Measurements from ENCODE around the gene RBM27. TPM values are rescaled to one million over a fixed set of nuclear protein-coding genes. Genes with fewer than 3 reads are reported as not detected.
"Not testable (repeated sequence)": the region's sequence is repeated elsewhere in the genome, so short reads cannot be mapped to it uniquely, and the experiment has no call there.

Gene RBM27
- total RNA-seq, 1 donor from 2014 or later = 32.0 TPM

DNA sequence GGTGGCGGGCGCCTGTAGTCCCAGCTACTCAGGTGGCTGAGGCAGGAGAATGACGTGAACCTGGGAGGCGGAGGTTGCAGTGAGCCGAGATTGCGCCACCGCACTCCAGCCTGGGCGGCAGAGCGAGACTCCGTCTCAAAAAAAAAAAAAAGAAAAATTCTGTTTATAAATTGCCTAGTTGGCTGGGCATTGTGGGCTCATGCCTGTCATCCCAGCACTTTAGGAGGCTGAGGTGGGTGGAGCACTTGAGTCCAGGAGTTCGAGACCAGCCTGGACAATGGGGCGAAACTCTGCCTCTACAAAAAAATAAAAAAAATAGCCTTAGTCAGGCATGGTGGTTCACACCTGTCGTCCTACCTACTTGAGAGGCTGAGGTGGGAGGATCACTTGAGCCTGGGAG is 7.4 kb downstream of the RBM27 start:
- H3K27me3 Mint-ChIP-seq (ENCODE audit: low read depth); DNase-seq (ENCODE audit: low spot score); H3K4me3 Mint-ChIP-seq (ENCODE audit: low read depth); H3K9me3 Mint-ChIP-seq; H3K27ac Mint-ChIP-seq: not testable (repeated sequence)
- Mint-ChIP-seq H3K4me1 (ENCODE audit: low read depth) (peaks cover 22% of the 10 kb centered on the region), H3K36me3 (ENCODE audit: low read depth) (peaks cover 25% of the 10 kb centered on the region)
- intact Hi-C loops (cut with micrococcal nuclease) = loop anchor here (5.0 kb wide), 1 partner anchor 39 kb away; no protein-coding TSS in a partner anchor

GRCh38 chr5:146213210-146213826 is 9.9 kb downstream of the RBM27 start:
- peaks cover 24% of the 10 kb centered on the region for H3K36me3 Mint-ChIP-seq (ENCODE audit: low read depth)
- H3K4me1 Mint-ChIP-seq (ENCODE audit: low read depth) = peaks cover 28% of the 10 kb centered on the region
- no peak overlapping the region for H3K27ac Mint-ChIP-seq
- H3K27me3 Mint-ChIP-seq (ENCODE audit: low read depth) = no peaks in the 10 kb centered on the region
- no peak overlapping the region for H3K4me3 Mint-ChIP-seq (ENCODE audit: low read depth)
- no peaks in the 10 kb centered on the region for H3K9me3 Mint-ChIP-seq
- no peak for DNase-seq (ENCODE audit: low spot score)
- intact Hi-C loops (cut with micrococcal nuclease) = loop anchor here (5.0 kb wide), 1 partner anchor 41 kb away; no protein-coding TSS in a partner anchor

DNA sequence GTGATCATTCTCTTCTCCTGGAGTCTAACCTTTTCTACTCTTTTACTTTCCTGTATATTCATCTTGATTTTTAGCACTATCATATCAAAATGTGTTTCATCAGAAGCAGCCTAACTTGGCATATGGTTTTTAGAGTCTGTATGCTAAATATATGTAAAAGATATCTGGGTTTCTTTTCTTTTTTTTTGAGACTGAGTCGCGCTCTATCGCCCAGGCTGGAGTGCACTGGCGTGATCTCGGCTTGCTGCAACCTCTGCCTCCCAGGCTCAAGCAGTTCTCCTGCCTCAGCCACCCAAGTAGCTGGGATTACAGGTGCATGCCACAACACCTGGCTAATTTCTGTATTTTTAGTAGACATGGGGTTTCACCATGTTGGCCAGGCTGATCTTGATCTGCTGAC is 11.5 kb downstream of the RBM27 start:
- DNase-seq (ENCODE audit: low spot score); H3K9me3 Mint-ChIP-seq; H3K27me3 Mint-ChIP-seq (ENCODE audit: low read depth); H3K27ac Mint-ChIP-seq; H3K4me3 Mint-ChIP-seq (ENCODE audit: low read depth): not testable (repeated sequence)
- peaks cover 34% of the 10 kb centered on the region for H3K36me3 Mint-ChIP-seq (ENCODE audit: low read depth)
- H3K4me1 Mint-ChIP-seq (ENCODE audit: low read depth) = peaks cover 20% of the 10 kb centered on the region
- intact Hi-C loops (cut with micrococcal nuclease) = loop anchor here (5.0 kb wide), 2 partner anchors 33 to 43 kb away; partner anchors contain the start of gene LARS1

- Mint-ChIP-seq H3K4me1 (ENCODE audit: low read depth) (peaks cover 23% of the 10 kb centered on the region), H3K9me3 (no peaks in the 10 kb centered on the region), H3K4me3 (ENCODE audit: low read depth) (no peak overlapping the region), H3K36me3 (ENCODE audit: low read depth) (peaks cover 34% of the 10 kb centered on the region), H3K27me3 (ENCODE audit: low read depth) (no peaks in the 10 kb centered on the region), H3K27ac (no peak overlapping the region)
- DNase-seq (ENCODE audit: low spot score) = no peak
- intact Hi-C loops (cut with micrococcal nuclease) = loop anchor here (5.0 kb wide), 1 partner anchor 36 kb away; the partner anchor contains the start of gene LARS1
Observed at GRCh38 chr5:146218168-146218567, 14.8 kb downstream of the RBM27 start.

DNA sequence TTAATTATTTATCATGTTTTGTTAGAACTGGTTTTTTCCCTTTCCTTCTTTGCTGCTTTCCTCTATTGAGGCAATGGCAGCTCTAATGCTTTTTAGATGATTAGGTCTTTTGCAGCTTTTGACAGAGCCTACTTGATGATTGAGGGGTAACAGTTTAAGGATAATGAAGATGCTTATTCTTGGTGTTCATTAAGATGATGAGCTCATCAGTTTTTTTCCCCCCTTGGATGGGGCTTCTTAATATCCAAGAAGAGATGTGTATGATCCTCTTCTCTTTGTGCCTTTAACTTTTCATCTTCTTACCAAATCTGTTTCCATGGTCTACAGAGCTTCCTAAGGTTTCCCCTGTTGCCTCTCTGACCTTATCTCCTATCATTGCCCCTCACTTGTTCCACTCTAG is 15.8 kb downstream of the RBM27 start:
- Mint-ChIP-seq H3K4me3 (ENCODE audit: low read depth) (no peak overlapping the region), H3K4me1 (ENCODE audit: low read depth) (peaks cover 19% of the 10 kb centered on the region), H3K27ac (no peak overlapping the region), H3K27me3 (ENCODE audit: low read depth) (no peaks in the 10 kb centered on the region), H3K36me3 (ENCODE audit: low read depth) (peaks cover 35% of the 10 kb centered on the region), H3K9me3 (no peaks in the 10 kb centered on the region)
- intact Hi-C loops (cut with micrococcal nuclease) = loop anchor here (5.0 kb wide), 1 partner anchor 37 kb away; the partner anchor contains the start of gene LARS1
- no peak for DNase-seq (ENCODE audit: low spot score)

GRCh38 chr5:146221234-146221633 is 17.8 kb downstream of the RBM27 start:
- Mint-ChIP-seq H3K36me3 (ENCODE audit: low read depth) (peaks cover 38% of the 10 kb centered on the region), H3K27ac (no peak overlapping the region), H3K27me3 (ENCODE audit: low read depth) (no peaks in the 10 kb centered on the region), H3K4me1 (ENCODE audit: low read depth) (peaks cover 17% of the 10 kb centered on the region), H3K4me3 (ENCODE audit: low read depth) (no peak overlapping the region), H3K9me3 (no peaks in the 10 kb centered on the region)
- intact Hi-C loops (cut with micrococcal nuclease) = no loop called here
- no peak for DNase-seq (ENCODE audit: low spot score)

DNA sequence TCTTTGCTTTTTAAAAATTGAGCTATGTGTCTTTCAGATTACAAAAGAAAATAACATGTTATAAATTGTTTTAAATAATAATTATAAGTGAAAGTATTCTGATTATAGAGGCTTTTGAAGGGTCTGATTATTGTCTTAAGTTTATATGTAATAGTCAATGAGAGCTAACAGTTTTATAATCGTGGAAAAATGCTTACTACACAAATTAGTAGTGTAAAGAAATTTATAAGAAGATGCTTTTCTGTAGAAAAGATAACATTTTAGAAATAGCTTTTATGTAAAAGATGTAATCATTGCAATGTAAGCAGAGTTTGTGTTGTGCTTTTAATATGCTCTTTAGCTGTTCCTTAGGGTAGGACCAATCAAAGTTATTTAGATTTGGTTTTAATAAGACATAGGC is 18.6 kb downstream of the RBM27 start:
- peaks cover 40% of the 10 kb centered on the region for H3K36me3 Mint-ChIP-seq (ENCODE audit: low read depth)
- no peaks in the 10 kb centered on the region for H3K27me3 Mint-ChIP-seq (ENCODE audit: low read depth)
- H3K4me3 Mint-ChIP-seq (ENCODE audit: low read depth) = no peak overlapping the region
- intact Hi-C loops (cut with micrococcal nuclease) = no loop called here
- DNase-seq (ENCODE audit: low spot score) = no peak
- no peak overlapping the region for H3K27ac Mint-ChIP-seq
- H3K9me3 Mint-ChIP-seq = no peaks in the 10 kb centered on the region
- H3K4me1 Mint-ChIP-seq (ENCODE audit: low read depth) = peaks cover 17% of the 10 kb centered on the region

GRCh38 chr5:146223179-146223578 is 19.8 kb downstream of the RBM27 start:
- intact Hi-C loops (cut with micrococcal nuclease) = loop anchor here (1.0 kb wide), 1 partner anchor 17 kb away; no protein-coding TSS in a partner anchor
- peaks cover 45% of the 10 kb centered on the region for H3K36me3 Mint-ChIP-seq (ENCODE audit: low read depth)
- H3K27ac Mint-ChIP-seq = no peak overlapping the region
- DNase-seq (ENCODE audit: low spot score) = no peak
- no peaks in the 10 kb centered on the region for H3K9me3 Mint-ChIP-seq
- H3K4me3 Mint-ChIP-seq (ENCODE audit: low read depth) = no peak overlapping the region
- H3K27me3 Mint-ChIP-seq (ENCODE audit: low read depth) = no peaks in the 10 kb centered on the region
- peaks cover 10% of the 10 kb centered on the region for H3K4me1 Mint-ChIP-seq (ENCODE audit: low read depth)

GRCh38 chr5:146229222-146229621 is 25.8 kb downstream of the RBM27 start:
- Mint-ChIP-seq H3K4me1 (ENCODE audit: low read depth) (no peaks in the 10 kb centered on the region), H3K9me3 (no peaks in the 10 kb centered on the region), H3K4me3 (ENCODE audit: low read depth) (no peak overlapping the region), H3K27ac (no peak overlapping the region), H3K36me3 (ENCODE audit: low read depth) (peaks cover 65% of the 10 kb centered on the region), H3K27me3 (ENCODE audit: low read depth) (no peaks in the 10 kb centered on the region)
- DNase-seq (ENCODE audit: low spot score) = no peak
- intact Hi-C loops (cut with micrococcal nuclease) = no loop called here

DNA sequence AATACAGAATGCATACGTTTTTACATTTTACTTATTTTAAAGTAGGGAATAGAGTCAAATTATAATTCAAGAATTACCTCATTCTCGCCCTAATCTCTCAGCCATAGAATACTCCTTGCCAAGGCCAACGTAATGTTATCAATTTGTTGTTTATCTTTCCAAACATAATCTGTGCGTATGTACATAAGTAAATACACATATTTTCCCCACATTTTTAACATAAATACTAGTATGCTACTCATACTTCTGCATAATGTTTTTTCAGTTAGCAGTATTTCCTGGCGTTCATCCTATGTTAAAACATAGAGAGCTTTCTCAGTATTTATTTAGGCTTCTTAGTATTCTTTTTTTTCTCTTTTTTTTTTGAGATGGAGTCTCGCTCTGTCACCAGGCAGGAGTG is 28.8 kb downstream of the RBM27 start:
- Mint-ChIP-seq H3K36me3 (ENCODE audit: low read depth) (peaks cover 65% of the 10 kb centered on the region), H3K9me3 (no peaks in the 10 kb centered on the region), H3K4me3 (ENCODE audit: low read depth) (no peak overlapping the region), H3K27ac (no peak overlapping the region), H3K4me1 (ENCODE audit: low read depth) (no peaks in the 10 kb centered on the region), H3K27me3 (ENCODE audit: low read depth) (no peaks in the 10 kb centered on the region)
- intact Hi-C loops (cut with micrococcal nuclease) = no loop called here
- no peak for DNase-seq (ENCODE audit: low spot score)

DNA sequence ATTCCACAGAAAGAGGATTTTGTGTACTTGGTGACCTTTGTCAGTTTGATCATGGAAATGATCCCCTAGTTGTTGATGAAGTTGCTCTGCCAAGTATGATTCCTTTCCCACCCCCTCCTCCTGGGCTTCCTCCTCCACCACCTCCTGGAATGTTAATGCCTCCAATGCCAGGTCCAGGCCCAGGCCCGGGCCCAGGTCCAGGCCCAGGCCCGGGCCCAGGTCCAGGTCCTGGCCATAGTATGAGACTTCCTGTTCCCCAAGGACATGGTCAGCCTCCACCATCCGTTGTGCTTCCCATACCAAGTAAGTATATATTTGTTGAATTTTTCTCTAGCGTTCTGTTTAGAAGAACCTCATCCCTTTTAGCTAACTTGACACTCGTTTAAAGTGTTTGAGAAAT is 30.0 kb downstream of the RBM27 start:
- no peak for DNase-seq (ENCODE audit: low spot score)
- H3K4me3 Mint-ChIP-seq (ENCODE audit: low read depth) = no peak overlapping the region
- H3K27me3 Mint-ChIP-seq (ENCODE audit: low read depth) = no peaks in the 10 kb centered on the region
- peaks cover 70% of the 10 kb centered on the region for H3K36me3 Mint-ChIP-seq (ENCODE audit: low read depth)
- no peaks in the 10 kb centered on the region for H3K9me3 Mint-ChIP-seq
- H3K4me1 Mint-ChIP-seq (ENCODE audit: low read depth) = peaks cover 2% of the 10 kb centered on the region
- intact Hi-C loops (cut with micrococcal nuclease) = no loop called here
- no peak overlapping the region for H3K27ac Mint-ChIP-seq

GRCh38 chr5:146238973-146239372 is 35.6 kb downstream of the RBM27 start:
- peaks cover 49% of the 10 kb centered on the region for H3K36me3 Mint-ChIP-seq (ENCODE audit: low read depth)
- DNase-seq (ENCODE audit: low spot score) = no peak
- no peak overlapping the region for H3K4me3 Mint-ChIP-seq (ENCODE audit: low read depth)
- peaks cover 8% of the 10 kb centered on the region for H3K4me1 Mint-ChIP-seq (ENCODE audit: low read depth)
- intact Hi-C loops (cut with micrococcal nuclease) = loop anchor here (2.0 kb wide), 1 partner anchor 32 kb away; no protein-coding TSS in a partner anchor
- H3K27ac Mint-ChIP-seq = peak overlapping the region; percentile 18
- no peaks in the 10 kb centered on the region for H3K9me3 Mint-ChIP-seq
- H3K27me3 Mint-ChIP-seq (ENCODE audit: low read depth) = no peaks in the 10 kb centered on the region

DNA sequence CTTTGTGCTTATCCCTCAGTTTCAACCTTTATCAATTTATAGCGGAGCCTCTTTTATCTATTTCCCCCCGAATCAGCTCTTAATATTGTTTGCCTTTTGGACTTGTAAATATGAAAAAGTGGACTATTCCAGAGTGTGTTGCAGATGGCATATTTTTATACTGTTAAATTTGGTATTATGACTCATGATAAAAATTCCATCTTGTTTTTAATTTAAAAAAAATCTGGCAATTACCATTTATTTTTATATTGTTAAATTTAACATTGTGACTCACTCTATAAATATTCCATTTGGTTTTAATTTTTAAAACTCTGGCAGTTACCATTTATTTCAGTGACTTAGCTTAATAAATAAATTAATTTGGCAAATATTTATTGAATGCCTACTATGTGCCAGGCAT is 37.5 kb downstream of the RBM27 start:
- H3K4me1 Mint-ChIP-seq (ENCODE audit: low read depth) = peaks cover 11% of the 10 kb centered on the region
- no peak for DNase-seq (ENCODE audit: low spot score)
- no peak overlapping the region for H3K4me3 Mint-ChIP-seq (ENCODE audit: low read depth)
- H3K27me3 Mint-ChIP-seq (ENCODE audit: low read depth) = no peaks in the 10 kb centered on the region
- intact Hi-C loops (cut with micrococcal nuclease) = no loop called here
- peaks cover 59% of the 10 kb centered on the region for H3K36me3 Mint-ChIP-seq (ENCODE audit: low read depth)
- H3K27ac Mint-ChIP-seq = no peak overlapping the region
- H3K9me3 Mint-ChIP-seq = no peaks in the 10 kb centered on the region
